ENCODE data around the gene KLHL10. TPM values are rescaled to one million over a fixed set of nuclear protein-coding genes. Genes with fewer than 3 reads are reported as not detected.
A peak's percentile ranks its signal among the peaks of the same experiment; 100 is the strongest.

The KLHL10 gene
- total and polyA plus RNA-seq, 9 of the 15 experiments (the other 6 are each of a cell fraction or from before 2014, with no cell fraction given): 0.06 to 0.56 (median 0.12) TPM; not detected in 5

DNA sequence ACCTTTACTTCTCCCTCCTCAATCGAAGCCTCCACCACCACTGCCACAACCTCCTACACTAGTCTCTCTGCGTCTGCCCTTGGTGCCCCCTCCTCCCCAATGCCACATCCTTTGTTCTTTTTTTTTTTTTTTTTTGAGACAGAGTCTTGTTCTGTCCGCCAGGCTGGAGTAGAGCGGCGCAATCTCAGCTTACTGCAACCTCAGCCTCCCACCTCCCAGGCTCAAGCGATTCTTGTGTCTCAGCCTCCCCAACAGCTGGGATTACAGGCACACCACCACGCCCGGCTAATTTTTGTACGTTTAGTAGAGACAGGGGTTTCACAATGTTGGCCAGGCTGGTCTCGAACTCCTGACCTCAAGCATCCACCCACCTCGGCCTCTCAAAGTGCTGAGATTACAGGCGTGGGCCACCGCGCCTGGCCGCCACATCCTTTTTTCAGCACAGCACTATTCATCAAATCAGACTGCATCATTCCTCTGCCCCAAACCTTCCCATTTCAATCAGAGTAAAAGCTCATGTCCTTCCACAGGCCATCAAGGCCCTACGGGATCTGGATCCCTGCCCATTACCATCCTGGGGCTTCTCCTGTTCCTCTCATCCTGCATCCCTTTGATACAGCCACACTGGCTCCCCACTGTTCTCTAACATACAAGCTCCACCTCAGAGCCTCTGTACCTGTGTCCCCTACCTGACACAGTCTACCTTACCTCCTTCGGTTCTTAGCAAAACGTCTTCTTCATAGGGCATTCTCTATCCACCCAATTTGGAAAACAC lies 25.6 kb downstream of the KLHL10 start:
- Histone ChIP-seq H3K36me3 (ENCODE audit: control insufficient read depth, insufficient read depth, low read length) (peaks cover 15% of the 10 kb centered on the region), H3K9ac (ENCODE audit: insufficient read depth in 1 of 2, low read depth in 2 of 2, low read length in 2 of 2) (peak overlapping the region; percentile 77 to 91; a peak in 2 of 4 replicates), H3K27me3 (ENCODE audit: control insufficient read depth in 2 of 2, insufficient read depth in 2 of 2, low read length in 2 of 2) (no peaks in the 10 kb centered on the region), H3K4me1 (replicated peaks in 1 of 2; ENCODE audit: control insufficient read depth in 2 of 2, insufficient read depth in 2 of 2, low read length in 2 of 2) (peaks cover 12 to 25% of the 10 kb centered on the region in 2 experiments), H3K27ac (ENCODE audit: extremely low read depth, low read depth, low read length) (no peak overlapping the region), H3K9me3 (replicated peaks; ENCODE audit: control insufficient read depth, insufficient read depth, low read depth, low read length) (no peaks in the 10 kb centered on the region), H4K20me1 (replicated peaks; ENCODE audit: control insufficient read depth, insufficient read depth, low read length) (peaks cover 26% of the 10 kb centered on the region; the same call in 1 of the 2 replicates), H3K4me3 (peak overlapping the region; percentile 96; the same call in 1 of the 2 replicates), H3K9me1 (ENCODE audit: control insufficient read depth, insufficient read depth, low read length) (no peaks in the 10 kb centered on the region), H3K79me2 (ENCODE audit: control insufficient read depth, insufficient read depth, low read length) (peaks cover 59% of the 10 kb centered on the region), H2AFZ (ENCODE audit: low read depth, low read length) (no peak overlapping the region), H3K4me2 (ENCODE audit: insufficient read depth, low read length) (peak overlapping the region; percentile 79)
- in situ Hi-C loops (cut with MboI): no loop called here
- ChIA-PET POLR2A (interaction anchor here (0.5 to 2.3 kb wide), 5 partner anchors 10 to 74 kb away, joined by 3 to 10 read pairs (median 3); no protein-coding TSS in a partner anchor), CTCF (ENCODE audit: low intra/inter-chr PET ratio) (no interaction called here)
- TF ChIP-seq KDM1A (IDR thresholded peaks at IDR 0.05) (peak; percentile 88 to 89; a peak in 3 of 4 replicates), TEAD2 (tag; IDR thresholded peaks at IDR 0.05) (no peak), NFATC3 (IDR thresholded peaks at IDR 0.05) (no peak), RCOR1 (IDR thresholded peaks at IDR 0.05; ENCODE audit: borderline replicate concordance in 1 of 2, low read depth in 2 of 2, low read length in 2 of 2) (0 out of 4 replicates have a peak, but pooled peaks of 1 of the 2 experiments have one; percentile 11), RBFOX2 (IDR thresholded peaks at IDR 0.05; ENCODE audit: low read depth, low read length) (0 out of 2 replicates have a peak, but pooled peaks have one; percentile 52), MCM2 (IDR thresholded peaks at IDR 0.05; ENCODE audit: low read depth) (no peak), ADNP (tag; IDR thresholded peaks at IDR 0.05) (no peak), ZFPM2 (CRISPR knock-in tag; IDR thresholded peaks at IDR 0.05) (no peak), TAL1 (IDR thresholded peaks at IDR 0.05) (no peak), EGR1 (conservative IDR thresholded peaks at IDR 0.05) (peak; percentile 67), TGIF2 (CRISPR knock-in tag; IDR thresholded peaks at IDR 0.05) (no peak), HOXB6 (CRISPR knock-in tag; IDR thresholded peaks at IDR 0.05; ENCODE audit: borderline replicate concordance) (no peak), GABPB2 (CRISPR knock-in tag; conservative IDR thresholded peaks at IDR 0.05) (no peak)
- TF ChIP-seq, protein P1, sequence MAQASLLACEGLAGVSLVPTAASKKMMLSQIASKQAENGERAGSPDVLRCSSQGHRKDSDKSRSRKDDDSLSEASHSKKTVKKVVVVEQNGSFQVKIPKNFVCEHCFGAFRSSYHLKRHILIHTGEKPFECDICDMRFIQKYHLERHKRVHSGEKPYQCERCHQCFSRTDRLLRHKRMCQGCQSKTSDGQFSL (CRISPR knock-in tag; IDR thresholded peaks at IDR 0.05): no peak
- TF ChIP-seq, protein P1 (tag; IDR thresholded peaks at IDR 0.05): no peak
- no peak for FAIRE-seq
- no peak for ATAC-seq
- no TSS peak for BruUV-seq (replicated peaks)
- no peak for DNase-seq (ENCODE audit: extremely low read depth in 1 of 4, low spot score in 3 of 4)
- 42% methylated on average over 16 of the region's 18 CpGs for WGBS (ENCODE audit: insufficient coverage, low coverage, missing lambda C conversion rate)
- intact Hi-C loops (cut with micrococcal nuclease): no loop called here

Measured in K562 (cell line).